Left lobe of liver (tissue), 2 donors: ENCODE data around the gene SLC44A2. TPM values are rescaled to one million over a fixed set of nuclear protein-coding genes. Genes with fewer than 3 reads are reported as not detected.
A peak's percentile ranks its signal among the peaks of the same experiment; 100 is the strongest.
"Not testable (repeated sequence)": the region's sequence is repeated elsewhere in the genome, so short reads cannot be mapped to it uniquely, and the experiment has no call there.

Experiments used
- ATAC-seq: fragments of 200-7000 bp; cut with Tn5 transposase; one replicate; pipeline ENCODE4 v1.9.1; 2020; ENCODE audit warnings: mild to moderate bottlenecking, moderate library complexity
- DNase-seq: peaks from one replicate; pipeline ENCODE4 v3.0.0-alpha.2; 2020; ENCODE audit warnings: low spot score
- total RNA-seq: library from RNA; stranded (reverse); gene quantifications from one replicate; pipeline ENCODE4 v1.2.1, GENCODE V29; 2021
- donor health status: DM: no; HTN: no; CAD: no; lungs with moderate emphysema.
- donor health status: DM: no; HTN: yes; CAD: no.

The SLC44A2 gene
- total RNA-seq, 1 donor from 2014 or later = 12.9 TPM

DNA sequence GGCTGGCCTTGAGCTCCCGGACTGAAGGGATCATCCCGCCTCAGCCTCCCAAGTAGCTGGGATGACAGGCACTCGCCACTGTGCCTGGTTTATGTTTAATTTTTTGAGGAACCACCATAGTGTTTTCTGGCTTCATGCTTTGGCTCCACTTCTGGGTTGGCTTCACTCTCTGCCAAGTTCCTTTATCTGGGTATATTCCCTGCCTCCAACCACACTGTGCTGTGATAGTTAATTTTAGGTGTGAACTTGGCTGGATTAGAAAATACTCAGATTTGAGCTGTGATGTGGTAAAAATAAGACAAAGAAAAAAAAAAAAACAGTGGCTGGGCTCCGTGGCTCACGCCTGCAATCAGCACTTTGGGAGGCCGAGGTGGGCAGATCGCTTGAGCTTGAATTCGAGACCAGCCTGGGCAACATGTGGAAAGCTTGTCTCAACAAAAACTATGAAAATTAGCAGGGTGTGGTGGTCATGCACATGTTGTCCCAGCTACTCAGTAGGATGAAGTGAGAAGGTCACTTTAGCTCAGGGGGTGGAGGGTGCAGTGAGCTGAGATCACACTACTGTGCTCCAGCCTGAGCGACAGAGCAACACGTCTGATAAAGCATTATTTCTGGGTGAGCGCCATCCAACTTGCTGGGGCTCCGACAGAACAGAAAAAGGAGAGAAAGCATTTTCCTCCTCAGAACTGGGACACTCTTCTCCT is 21.3 kb downstream of the SLC44A2 start:
- ATAC-seq = no peak
- no peak for DNase-seq

GRCh38 chr19:10648360-10648759 is 23.0 kb downstream of the SLC44A2 start:
- no peak for DNase-seq
- ATAC-seq = no peak

GRCh38 chr19:10651851-10652250 is 26.5 kb downstream of the SLC44A2 start:
- DNase-seq (no peak), ATAC-seq (no peak)

DNA sequence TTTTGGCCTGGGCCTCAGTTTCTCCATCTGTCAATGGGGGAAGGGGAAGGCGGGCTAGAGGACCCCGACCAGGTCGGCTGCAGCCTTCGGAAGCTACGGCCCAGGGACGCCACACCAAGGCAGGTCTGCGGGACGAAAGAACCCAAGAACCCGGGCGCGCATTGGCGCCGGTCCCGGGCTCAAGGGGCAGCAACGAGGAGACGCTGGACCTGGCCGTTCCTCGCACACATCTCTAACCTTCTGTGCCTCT is 28.1 kb downstream of the SLC44A2 start:
- no peak for DNase-seq
- peak; percentile 14 for ATAC-seq

- DNase-seq (peak; percentile 100), ATAC-seq (peak; percentile 93)
These were observed 28.6 kb downstream of the SLC44A2 start, which contains the start of gene ILF3 for GRCh38 chr19:10653732-10654609. ILF3 (plus strand) TSS chr19:10654346; CDS start chr19:10670606, 16,260 bp downstream.

GRCh38 chr19:10654610-10655456 is 29.5 kb downstream of the SLC44A2 start:
- DNase-seq = no peak
- peak; percentile 7 for ATAC-seq

- DNase-seq (no peak), ATAC-seq (no peak)
These were observed 30.3 kb downstream of the SLC44A2 start for GRCh38 chr19:10655457-10656312.

GRCh38 chr19:10660346-10660745 is 35.0 kb downstream of the SLC44A2 start:
- DNase-seq = no peak

GRCh38 chr19:10661946-10662345 is 36.6 kb downstream of the SLC44A2 start:
- no peak for DNase-seq
- ATAC-seq = no peak

More at GRCh38 chr19:10660346-10660745, 35.0 kb downstream of the SLC44A2 start:
- no peak for ATAC-seq

- ATAC-seq (no peak), DNase-seq (no peak)
These were observed 37.3 kb downstream of the SLC44A2 start for GRCh38 chr19:10662384-10663251.

DNA sequence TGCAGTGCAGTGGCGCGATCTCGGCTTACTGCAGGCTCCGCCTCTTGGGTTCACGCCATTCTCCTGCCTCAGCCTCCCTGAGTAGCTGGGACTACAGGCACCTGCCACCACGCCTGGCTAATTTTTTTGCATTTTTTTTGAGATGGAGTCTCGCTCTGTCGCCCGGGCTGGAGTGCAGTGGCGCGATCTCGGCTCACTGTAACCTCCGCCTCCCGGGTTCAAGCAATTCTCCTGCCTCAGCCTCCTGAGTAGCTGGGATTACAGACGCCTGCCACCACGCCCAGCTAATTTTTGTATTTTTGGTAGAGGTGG is 37.9 kb downstream of the SLC44A2 start:
- not testable (repeated sequence) for ATAC-seq, DNase-seq

GRCh38 chr19:10667867-10668266 is 42.5 kb downstream of the SLC44A2 start:
- no peak for DNase-seq
- ATAC-seq = no peak

DNA sequence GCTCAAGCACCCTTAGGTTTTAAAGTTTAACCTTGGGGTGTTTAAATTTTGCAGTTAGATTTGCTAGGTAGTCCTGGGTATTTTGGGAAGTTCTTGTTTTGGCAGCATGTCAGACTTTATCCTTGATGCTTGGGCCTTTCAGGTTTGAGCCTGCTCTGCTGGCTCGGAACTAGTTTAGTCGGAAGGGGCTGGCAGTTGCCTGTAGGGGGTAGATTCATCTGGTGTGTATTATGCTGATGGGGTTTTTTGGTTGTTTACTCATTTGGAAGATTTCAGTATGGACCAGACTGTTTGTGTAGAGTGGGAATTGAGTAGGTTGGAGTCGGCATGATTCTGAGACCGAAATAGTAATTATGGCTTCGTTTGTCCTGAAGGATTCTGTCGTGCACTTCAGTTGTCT is 43.9 kb downstream of the SLC44A2 start:
- ATAC-seq (no peak), DNase-seq (no peak)

DNA sequence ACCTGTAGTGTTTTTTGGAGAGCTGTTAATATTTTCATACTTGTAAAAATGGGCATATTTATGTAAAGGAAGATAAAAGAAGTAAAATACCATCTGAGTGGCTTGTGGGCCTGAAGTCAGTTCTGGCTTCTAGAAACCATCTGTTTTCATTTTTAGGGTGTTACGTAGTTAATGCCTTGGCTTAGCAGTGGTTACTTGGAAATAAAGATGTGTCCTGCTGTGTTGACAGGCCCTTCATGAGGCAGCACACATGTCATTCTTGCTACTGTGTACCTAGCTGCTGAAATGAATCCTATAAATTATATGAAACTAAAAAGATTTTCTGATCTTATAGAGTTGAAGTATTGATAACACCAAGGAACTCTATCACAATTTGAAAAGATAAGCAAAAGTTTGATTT is 44.8 kb downstream of the SLC44A2 start:
- ATAC-seq = no peak
- DNase-seq = no peak

DNA sequence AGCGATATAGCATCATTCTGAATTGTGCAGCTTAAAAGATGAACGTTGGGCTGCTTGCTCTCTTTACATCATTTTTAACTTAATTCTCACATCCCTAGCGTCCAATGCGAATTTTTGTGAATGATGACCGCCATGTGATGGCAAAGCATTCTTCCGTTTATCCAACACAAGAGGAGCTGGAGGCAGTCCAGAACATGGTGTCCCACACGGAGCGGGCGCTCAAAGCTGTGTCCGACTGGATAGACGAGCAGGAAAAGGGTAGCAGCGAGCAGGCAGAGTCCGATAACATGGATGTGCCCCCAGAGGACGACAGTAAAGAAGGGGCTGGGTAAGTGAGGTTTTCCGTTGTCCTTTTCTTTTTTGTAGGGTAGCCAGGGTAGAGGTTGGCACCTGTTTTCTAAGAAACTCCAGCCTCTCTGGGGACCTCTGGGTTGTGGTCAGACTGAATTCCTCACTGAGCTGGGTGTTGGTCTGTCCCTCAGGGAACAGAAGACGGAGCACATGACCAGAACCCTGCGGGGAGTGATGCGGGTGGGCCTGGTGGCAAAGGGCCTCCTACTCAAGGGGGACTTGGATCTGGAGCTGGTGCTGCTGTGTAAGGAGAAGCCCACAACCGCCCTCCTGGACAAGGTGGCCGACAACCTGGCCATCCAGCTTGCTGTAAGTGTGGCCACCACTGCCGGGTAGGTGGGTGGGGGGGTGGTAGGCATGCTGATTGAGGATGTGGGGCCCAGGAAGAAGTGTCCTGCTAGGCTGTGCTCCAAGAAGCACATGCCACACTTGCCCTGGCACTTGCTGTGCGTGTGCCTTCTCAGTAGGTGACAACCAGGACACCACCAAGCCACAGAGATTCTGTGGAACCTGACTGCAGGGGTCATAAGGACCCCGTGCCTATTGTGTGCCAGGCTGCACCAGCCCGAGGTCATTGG is 45.8 kb downstream of the SLC44A2 start:
- ATAC-seq = no peak
- DNase-seq = no peak

DNA sequence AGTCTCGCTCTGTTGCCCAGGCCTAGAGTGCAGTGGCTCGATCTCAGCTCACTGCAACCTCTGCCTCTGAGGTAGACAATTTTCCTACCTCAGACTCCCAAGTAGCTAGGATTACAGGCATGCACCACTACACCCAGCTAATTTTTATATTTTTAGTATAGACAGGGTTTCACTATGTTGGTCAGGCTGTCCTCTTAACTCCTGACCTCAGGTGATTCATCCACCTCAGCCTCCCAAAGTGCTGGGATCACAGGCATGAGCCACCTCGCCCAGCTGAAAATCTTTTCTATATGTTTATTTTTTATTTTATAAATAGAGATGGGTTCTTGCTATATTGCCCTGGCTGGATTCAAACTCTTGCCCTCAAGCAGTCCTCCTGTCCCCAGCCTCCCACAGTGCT is 46.6 kb downstream of the SLC44A2 start:
- not testable (repeated sequence) for ATAC-seq, DNase-seq

- ATAC-seq = not testable (repeated sequence)
These were observed 49.9 kb downstream of the SLC44A2 start for GRCh38 chr19:10675214-10675613.

GRCh38 chr19:10677751-10678150 is 52.4 kb downstream of the SLC44A2 start:
- ATAC-seq (peak; percentile 97), DNase-seq (peak; percentile 94)

More at GRCh38 chr19:10675214-10675613, 49.9 kb downstream of the SLC44A2 start:
- DNase-seq = not testable (repeated sequence)
